Endothelial cell of umbilical vein (primary cell): ENCODE results near the gene SIGLEC10. TPM values are rescaled to one million over a fixed set of nuclear protein-coding genes. Genes with fewer than 3 reads are reported as not detected.

Source experiments
- BruUV-seq: library from RNA; stranded (reverse); fragments of 400-500 nt; replicated peaks from 2 replicates; lab custom pipeline; 2021; lab: Mats Ljungman, UMichigan
- CTCF ChIA-PET: fragments of 300-600, 350-600 bp; sonication (Branson Sonifier 250); formaldehyde crosslinking; loops from one replicate; lab custom pipeline; 2021; ENCODE audit warnings: antibody characterized with exemption, inconsistent platforms; lab: Charles Lee
- POLR2A ChIA-PET: fragments of 300-600, 350-600 bp; sonication (Branson Sonifier 250); formaldehyde crosslinking; loops from one replicate; lab custom pipeline; 2021; ENCODE audit warnings: antibody characterized with exemption, inconsistent platforms; lab: Charles Lee
- DNase-seq: peaks from one replicate; pipeline ENCODE4 v3.0.0-alpha.2; 2011; ENCODE audit warnings: low read depth, low spot score
- FAIRE-seq: peaks from 2 replicates; lab custom pipeline; 2011; peaks lifted over from hg19 to GRCh38; lab: Jason Lieb, UNC
- H2AFZ ChIP-seq: 2 replicates; pipeline ENCODE4 v1.6.0; 2012; ENCODE audit warnings: low read depth, low read length, control low read depth, inconsistent platforms
- H3K27ac ChIP-seq: 2 replicates; pipeline ENCODE4 v1.5.1; 2011; ENCODE audit warnings: low read depth, mild to moderate bottlenecking, control low read depth, low read length, moderate library complexity; ENCODE audit not compliant: insufficient read depth
- H3K27me3 ChIP-seq, 2 experiments: 2 replicates each; pipeline versions ENCODE4 v1.6.0 to v1.6.1; 2011; ENCODE audit warnings: low read length in 2 of 2, mixed read lengths in 1 of 2; ENCODE audit not compliant: control insufficient read depth in 2 of 2, insufficient read depth in 2 of 2
- H3K36me3 ChIP-seq, 2 experiments: 2 replicates in 1 of 2; 3 replicates in 1 of 2; pipeline ENCODE4 v1.5.1; 2011; ENCODE audit warnings: low read length in 2 of 2, mild to moderate bottlenecking in 1 of 2, moderate library complexity in 1 of 2; ENCODE audit not compliant: control insufficient read depth in 2 of 2, insufficient read depth in 2 of 2; ENCODE audit errors: extremely low read depth in 1 of 2
- H3K4me1 ChIP-seq: 3 replicates; pipeline ENCODE4 v1.5.1; 2011; ENCODE audit warnings: mild to moderate bottlenecking, low read length; ENCODE audit not compliant: control insufficient read depth, insufficient read depth; ENCODE audit errors: extremely low read depth
- H3K4me2 ChIP-seq: 2 replicates; pipeline ENCODE4 v1.6.1; 2011; ENCODE audit warnings: low read length, control low read depth, mixed read lengths; ENCODE audit not compliant: insufficient read depth
- H3K4me3 ChIP-seq, 3 experiments: fragments of 200-600 bp in 1 of 3; sonication (generic), shearing (Covaris generic) in 1 of 3; replicated peaks in 1 of 3; 2 replicates each; pipeline ENCODE4 v1.5.1; 2011 to 2016; ENCODE audit warnings: control low read depth in 3 of 3, low read length in 3 of 3, mild to moderate bottlenecking in 2 of 3, inconsistent platforms in 1 of 3, low read depth in 1 of 3, moderate library complexity in 1 of 3; ENCODE audit not compliant: insufficient read depth in 1 of 3
- H3K79me2 ChIP-seq: 2 replicates; pipeline ENCODE4 v1.6.0; 2012; ENCODE audit warnings: low read length, inconsistent platforms; ENCODE audit not compliant: control insufficient read depth, insufficient read depth
- H3K9ac ChIP-seq: replicated peaks from 2 replicates; pipeline ENCODE3; 2011; ENCODE audit warnings: low read length, control low read depth; ENCODE audit not compliant: insufficient read depth; ENCODE audit errors: extremely low read depth
- H3K9me1 ChIP-seq: replicated peaks from 3 replicates; pipeline ENCODE4 v1.6.0; 2011; ENCODE audit warnings: mild to moderate bottlenecking, low read length; ENCODE audit not compliant: control insufficient read depth, insufficient read depth; ENCODE audit errors: extremely low read depth
- H3K9me3 ChIP-seq: replicated peaks from 2 replicates; pipeline ENCODE4 v1.5.1; 2012; ENCODE audit warnings: low read length, inconsistent platforms; ENCODE audit not compliant: control insufficient read depth, insufficient read depth
- H4K20me1 ChIP-seq: replicated peaks from 2 replicates; pipeline ENCODE3; 2011; ENCODE audit warnings: mild to moderate bottlenecking, low read length; ENCODE audit not compliant: control insufficient read depth, insufficient read depth; ENCODE audit errors: extremely low read depth
- EZH2 ChIP-seq: IDR thresholded peaks from 2 replicates; pipeline ENCODE4 v1.6.1; 2012; ENCODE audit warnings: borderline replicate concordance, low read depth, mild to moderate bottlenecking, moderate library complexity, low read length, inconsistent platforms; ENCODE audit not compliant: severe bottlenecking
- FOS ChIP-seq: IDR thresholded peaks from 2 replicates; pipeline ENCODE4 v1.6.1; 2011; ENCODE audit warnings: mild to moderate bottlenecking, low read length, moderate library complexity, borderline replicate concordance; ENCODE audit not compliant: insufficient read depth
- GATA2 ChIP-seq: IDR thresholded peaks from 2 replicates; pipeline ENCODE4 v1.7.0; 2011; ENCODE audit warnings: low read depth, mild to moderate bottlenecking, moderate library complexity, mixed read lengths, low read length; ENCODE audit not compliant: insufficient read length, insufficient read depth
- JUN ChIP-seq: IDR thresholded peaks from 2 replicates; pipeline ENCODE4 v1.6.1; 2011; ENCODE audit warnings: borderline replicate concordance, low read depth; ENCODE audit not compliant: insufficient read length, insufficient read depth
- MYC ChIP-seq: IDR thresholded peaks from one replicate; pipeline ENCODE4 v1.6.1; 2011; ENCODE audit warnings: mild to moderate bottlenecking, low read depth, low read length
- POLR2A ChIP-seq: IDR thresholded peaks from 2 replicates; pipeline ENCODE4 v1.6.1; 2012; ENCODE audit warnings: low read depth, mild to moderate bottlenecking, control low read depth, low read length
- POLR2AphosphoS5 ChIP-seq: IDR thresholded peaks from 2 replicates; pipeline ENCODE4 v1.6.1; 2012; ENCODE audit warnings: low read depth, mild to moderate bottlenecking, control low read depth, low read length, moderate library complexity; ENCODE audit not compliant: insufficient read depth
- dilution Hi-C: fragments of 300-500 bp; cut with MboI; formaldehyde crosslinking; loops from one replicate; pipeline ENCODE4 v1.15.0; 2019; ENCODE audit warnings: low sequenced_read_pairs; ENCODE audit not compliant: extremely low pct_ligation_motif_present
- intact Hi-C: fragments of 100-400 bp; cut with micrococcal nuclease; formaldehyde crosslinking; loops from one replicate; pipeline ENCODE4 v1.10.0; 2022
- polyA plus RNA-seq, 4 experiments: library from polyadenylated mRNA; depleted of rRNA in 3 of 4; stranded (reverse) in 3 of 4; unstranded in 1 of 4; fragments of >200 nt; gene quantifications; 2 replicates each; pipeline versions ENCODE4 v1.2.1 to v1.2.3, GENCODE V29; 2011 to 2012; ENCODE audit warnings: missing spikeins in 1 of 4
- total RNA-seq: library from RNA; stranded (reverse); gene quantifications from 2 replicates; pipeline ENCODE4 v1.2.3, GENCODE V29; 2021
- TF ChIP-seq, protein P1 (sequence below), 2 donors: IDR thresholded peaks; 1 replicate in 1 of 2; 2 replicates in 1 of 2; pipeline ENCODE4 v1.5.1; 2011; ENCODE audit warnings: low read length in 2 of 2, mild to moderate bottlenecking in 2 of 2, moderate library complexity in 2 of 2, control low read depth in 1 of 2, inconsistent platforms in 1 of 2, low read depth in 1 of 2; ENCODE audit not compliant: insufficient read depth in 1 of 2; ENCODE audit errors: extremely low read depth in 1 of 2
- TF ChIP-seq, protein P2 (sequence below): IDR thresholded peaks from 2 replicates; pipeline ENCODE4 v1.6.1; 2011; ENCODE audit not compliant: insufficient read depth, insufficient read length

SIGLEC10 gene
- total and polyA plus RNA-seq, 2 donors (not counting 3 experiments of a cell fraction or from before 2014, with no cell fraction given), result not detected

DNA sequence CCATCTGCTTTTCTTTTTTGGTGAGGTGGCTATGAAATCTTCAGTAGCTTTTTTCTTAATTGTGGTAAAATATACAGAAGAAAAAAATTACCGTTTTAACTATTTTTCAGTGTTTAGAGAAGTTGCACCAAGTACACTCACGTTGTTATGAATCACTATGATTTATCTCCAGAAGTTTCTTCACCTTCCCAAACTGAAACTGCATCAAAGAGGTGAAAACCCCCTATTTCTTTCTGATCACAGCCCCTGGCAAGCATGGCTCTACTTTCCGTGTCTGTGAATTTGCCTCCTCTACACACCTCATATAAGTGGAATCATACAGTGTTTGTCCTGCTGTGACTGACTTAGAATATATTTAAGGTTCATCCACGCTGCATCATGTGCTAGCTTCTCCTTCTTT is 15.6 kb upstream of the SIGLEC10 start:
- TF ChIP-seq, protein P1, sequence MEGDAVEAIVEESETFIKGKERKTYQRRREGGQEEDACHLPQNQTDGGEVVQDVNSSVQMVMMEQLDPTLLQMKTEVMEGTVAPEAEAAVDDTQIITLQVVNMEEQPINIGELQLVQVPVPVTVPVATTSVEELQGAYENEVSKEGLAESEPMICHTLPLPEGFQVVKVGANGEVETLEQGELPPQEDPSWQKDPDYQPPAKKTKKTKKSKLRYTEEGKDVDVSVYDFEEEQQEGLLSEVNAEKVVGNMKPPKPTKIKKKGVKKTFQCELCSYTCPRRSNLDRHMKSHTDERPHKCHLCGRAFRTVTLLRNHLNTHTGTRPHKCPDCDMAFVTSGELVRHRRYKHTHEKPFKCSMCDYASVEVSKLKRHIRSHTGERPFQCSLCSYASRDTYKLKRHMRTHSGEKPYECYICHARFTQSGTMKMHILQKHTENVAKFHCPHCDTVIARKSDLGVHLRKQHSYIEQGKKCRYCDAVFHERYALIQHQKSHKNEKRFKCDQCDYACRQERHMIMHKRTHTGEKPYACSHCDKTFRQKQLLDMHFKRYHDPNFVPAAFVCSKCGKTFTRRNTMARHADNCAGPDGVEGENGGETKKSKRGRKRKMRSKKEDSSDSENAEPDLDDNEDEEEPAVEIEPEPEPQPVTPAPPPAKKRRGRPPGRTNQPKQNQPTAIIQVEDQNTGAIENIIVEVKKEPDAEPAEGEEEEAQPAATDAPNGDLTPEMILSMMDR (IDR thresholded peaks at IDR 0.05; ENCODE audit: extremely low read depth in 1 of 2, insufficient read depth in 1 of 2, low read depth in 1 of 2, low read length in 2 of 2), result no peak
- TF ChIP-seq FOS (no peak), JUN (no peak)
- TF ChIP-seq, protein P2, sequence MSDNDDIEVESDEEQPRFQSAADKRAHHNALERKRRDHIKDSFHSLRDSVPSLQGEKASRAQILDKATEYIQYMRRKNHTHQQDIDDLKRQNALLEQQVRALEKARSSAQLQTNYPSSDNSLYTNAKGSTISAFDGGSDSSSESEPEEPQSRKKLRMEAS, result no peak
- Histone ChIP-seq H4K20me1 (no peaks in the 10 kb centered on the region), H3K9ac (no peak overlapping the region), H3K9me1 (no peaks in the 10 kb centered on the region), H3K4me2 (no peak overlapping the region), H3K36me3 (no peaks in the 10 kb centered on the region), H3K4me3 (no peak overlapping the region), H3K27ac (no peak overlapping the region), H3K79me2 (no peaks in the 10 kb centered on the region), H2AFZ (no peak overlapping the region), H3K4me1 (no peaks in the 10 kb centered on the region), H3K9me3 (no peaks in the 10 kb centered on the region), H3K27me3 (no peaks in the 10 kb centered on the region)
- dilution Hi-C loops (no loop called here), intact Hi-C loops (no loop called here)
- DNase-seq (no peak), FAIRE-seq (no peak)
- POLR2A ChIA-PET, result no interaction called here
- no TSS peak for BruUV-seq
- CTCF ChIA-PET, result no interaction called here

DNA sequence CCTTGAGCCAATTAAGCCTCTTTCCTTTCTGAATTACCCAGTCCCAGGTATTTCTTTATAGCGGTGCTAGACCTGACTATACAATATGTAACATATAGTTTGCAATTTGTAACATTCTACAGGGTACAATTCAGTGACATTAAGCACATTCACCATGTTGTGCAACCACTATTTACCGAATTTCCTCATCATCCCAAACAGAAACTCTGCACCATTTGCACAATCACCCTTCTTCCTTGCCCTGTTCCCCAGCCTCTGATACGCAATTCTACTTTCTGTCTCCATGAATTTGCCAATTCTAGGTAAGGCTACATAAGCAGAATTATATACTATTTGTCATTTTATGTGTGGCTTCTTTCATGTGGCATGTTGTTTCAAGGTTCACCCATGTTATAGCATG is 13.7 kb upstream of the SIGLEC10 start:
- H3K9ac ChIP-seq, result no peak overlapping the region
- H4K20me1 ChIP-seq, result no peaks in the 10 kb centered on the region
- POLR2A ChIA-PET, result no interaction called here
- no peak for DNase-seq
- H3K79me2 ChIP-seq, result no peaks in the 10 kb centered on the region
- no peaks in the 10 kb centered on the region for H3K9me3 ChIP-seq
- no peak overlapping the region for H3K4me2 ChIP-seq
- no peaks in the 10 kb centered on the region for H3K36me3 ChIP-seq
- dilution Hi-C loops (no loop called here), intact Hi-C loops (no loop called here)
- FAIRE-seq, result no peak
- BruUV-seq, result no TSS peak
- CTCF ChIA-PET, result no interaction called here
- no peak overlapping the region for H2AFZ ChIP-seq
- no peaks in the 10 kb centered on the region for H3K27me3 ChIP-seq
- no peaks in the 10 kb centered on the region for H3K4me1 ChIP-seq
- H3K27ac ChIP-seq, result no peak overlapping the region
- no peak overlapping the region for H3K4me3 ChIP-seq
- TF ChIP-seq JUN (no peak), POLR2AphosphoS5 (no peak), FOS (no peak), MYC (no peak), GATA2 (no peak), POLR2A (no peak), EZH2 (no peak)
- TF ChIP-seq, protein P1 (IDR thresholded peaks at IDR 0.05; ENCODE audit: extremely low read depth in 1 of 2, insufficient read depth in 1 of 2, low read depth in 1 of 2, low read length in 2 of 2), result no peak
- TF ChIP-seq, protein P2, result no peak
- no peaks in the 10 kb centered on the region for H3K9me1 ChIP-seq
